Sigmoid colon (tissue), 3 donors: ENCODE measurements around the gene LMF2.

Experiments
- CTCF ChIP-seq, 4 experiments: fragments of 450-650 bp in 3 of 4; fragments of 200-600 bp in 1 of 4; IDR thresholded peaks; one replicate each; pipeline ENCODE4 v1.5.1; 2016 to 2019; ENCODE audit warnings: antibody characterized with exemption in 4 of 4, mild to moderate bottlenecking in 3 of 4, moderate library complexity in 2 of 4
- POLR2A ChIP-seq, 2 donors: fragments of 450-650 bp; IDR thresholded peaks; one replicate each; pipeline ENCODE4 v1.6.1; 2016; ENCODE audit warnings: antibody characterized with exemption in 2 of 2, mild to moderate bottlenecking in 2 of 2, moderate library complexity in 2 of 2

GRCh38 chr22:50551160-50551752 lies 43.8 kb upstream of the LMF2 start:
- TF ChIP-seq CTCF (IDR thresholded peaks at IDR 0.05) (no peak), POLR2A (IDR thresholded peaks at IDR 0.05) (no peak)
